Skeletal muscle satellite cell (primary cell): ENCODE data around the gene CSRNP3.
A peak's percentile ranks its signal among the peaks of the same experiment; 100 is the strongest.

ENCODE experiments used
- H3K27me3 ChIP-seq: 2 replicates; pipeline ENCODE4 v1.7.0; 2013; ENCODE audit warnings: low read length; ENCODE audit not compliant: control insufficient read depth, insufficient read depth
- H3K36me3 ChIP-seq: 2 replicates; pipeline ENCODE4 v1.7.0; 2013; ENCODE audit warnings: mild to moderate bottlenecking, control low read depth, low read length; ENCODE audit not compliant: insufficient read depth
- H3K4me1 ChIP-seq: 2 replicates; pipeline ENCODE4 v1.7.0; 2013; ENCODE audit warnings: low read length; ENCODE audit not compliant: control insufficient read depth, insufficient read depth
- H3K4me2 ChIP-seq: 2 replicates; pipeline ENCODE4 v1.7.0; 2013; ENCODE audit warnings: mild to moderate bottlenecking, low read length
- H3K4me3 ChIP-seq: 2 replicates; pipeline ENCODE4 v1.7.0; 2013; ENCODE audit warnings: low read length
- H3K9ac ChIP-seq: 2 replicates; pipeline ENCODE4 v1.7.0; 2013; ENCODE audit warnings: mild to moderate bottlenecking, low read depth, low read length, moderate library complexity
- H3K9me3 ChIP-seq: replicated peaks from 2 replicates; pipeline ENCODE4 v1.7.0; 2013; ENCODE audit warnings: mild to moderate bottlenecking, control low read depth, low read length

CSRNP3 gene

GRCh38 chr2:165596788-165597187, 127.3 kb downstream of the CSRNP3 start:
- Histone ChIP-seq H3K9ac (no peak overlapping the region), H3K4me3 (no peak overlapping the region)

DNA sequence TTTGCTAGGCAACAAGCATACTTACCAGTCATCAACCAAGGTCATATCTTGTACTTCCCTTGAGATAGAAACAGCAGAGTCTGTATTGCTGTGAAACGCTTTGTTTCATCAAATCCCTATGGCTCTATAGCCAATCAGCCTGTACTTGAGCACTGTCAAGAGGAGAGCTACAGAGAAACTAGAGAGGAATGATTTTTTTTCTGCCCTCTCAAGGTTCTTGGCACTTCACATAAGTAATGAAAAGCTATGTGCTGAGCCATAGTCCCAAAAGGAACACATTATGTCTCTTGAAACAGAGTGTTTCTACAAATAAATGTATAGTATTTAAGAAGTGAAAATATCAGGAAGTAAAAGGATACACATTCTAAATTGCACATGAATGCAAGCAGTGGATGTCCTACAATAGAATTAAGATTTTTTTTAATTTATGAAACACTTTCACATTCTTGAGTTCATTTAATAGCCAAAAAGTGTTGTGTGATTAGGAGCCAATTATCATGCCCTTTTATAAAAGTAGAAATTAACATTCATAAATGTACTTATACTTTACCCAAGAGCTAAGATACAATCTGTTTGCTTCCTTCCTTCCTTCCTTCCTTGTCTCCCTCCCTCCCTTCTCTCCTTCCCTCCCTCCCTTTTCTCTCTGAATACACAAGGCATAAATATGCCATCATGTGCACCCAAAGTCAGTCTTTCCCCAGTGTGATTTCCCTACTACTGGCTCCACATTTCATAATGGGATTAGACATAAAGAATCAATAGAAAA, 131.8 kb downstream of the CSRNP3 start:
- H3K4me3 ChIP-seq = no peak overlapping the region
- no peaks in the 10 kb centered on the region for H3K9me3 ChIP-seq
- no peaks in the 10 kb centered on the region for H3K27me3 ChIP-seq
- H3K4me1 ChIP-seq = peaks cover 4% of the 10 kb centered on the region
- no peaks in the 10 kb centered on the region for H3K36me3 ChIP-seq
- H3K9ac ChIP-seq = no peak overlapping the region
- H3K4me2 ChIP-seq = no peak overlapping the region

More at GRCh38 chr2:165596788-165597187, 127.3 kb downstream of the CSRNP3 start:
- no peak overlapping the region for H3K4me2 ChIP-seq
- no peaks in the 10 kb centered on the region for H3K4me1 ChIP-seq
- no peaks in the 10 kb centered on the region for H3K9me3 ChIP-seq
- H3K36me3 ChIP-seq = no peaks in the 10 kb centered on the region
- no peaks in the 10 kb centered on the region for H3K27me3 ChIP-seq

GRCh38 chr2:165601928-165602521, 132.5 kb downstream of the CSRNP3 start:
- H3K9ac ChIP-seq = no peak overlapping the region
- H3K9me3 ChIP-seq = no peaks in the 10 kb centered on the region
- H3K27me3 ChIP-seq = no peaks in the 10 kb centered on the region
- H3K4me1 ChIP-seq = peaks cover 4% of the 10 kb centered on the region
- no peak overlapping the region for H3K4me2 ChIP-seq
- no peaks in the 10 kb centered on the region for H3K36me3 ChIP-seq
- H3K4me3 ChIP-seq = no peak overlapping the region

- no peaks in the 10 kb centered on the region for H3K27me3 ChIP-seq
- no peak overlapping the region for H3K9ac ChIP-seq
Observed at GRCh38 chr2:165609672-165610071, 140.2 kb downstream of the CSRNP3 start.

DNA sequence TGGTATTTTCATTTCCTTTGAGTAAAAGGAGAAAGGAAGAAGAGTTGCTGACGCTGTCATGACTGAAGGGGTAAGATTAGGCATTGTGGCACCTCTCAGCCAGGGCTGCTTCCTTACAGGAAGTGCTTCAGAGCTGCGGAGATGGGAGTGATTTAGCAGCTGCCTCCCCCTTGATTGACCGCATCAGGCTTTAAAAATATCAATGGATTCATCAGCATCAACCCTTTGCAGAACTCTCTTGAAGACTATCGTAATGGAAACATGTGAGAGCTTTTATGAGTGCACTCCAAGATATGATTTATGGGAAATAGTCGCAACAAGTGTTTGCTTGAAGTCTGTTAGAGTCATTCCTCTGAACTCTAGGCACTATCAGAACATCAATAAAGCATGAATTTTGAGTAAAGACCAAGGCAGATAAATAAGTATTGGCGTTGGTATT, 141.1 kb downstream of the CSRNP3 start:
- Histone ChIP-seq H3K9ac (no peak overlapping the region), H3K27me3 (no peaks in the 10 kb centered on the region), H3K9me3 (no peaks in the 10 kb centered on the region), H3K4me2 (no peak overlapping the region), H3K36me3 (no peaks in the 10 kb centered on the region), H3K4me1 (no peaks in the 10 kb centered on the region), H3K4me3 (no peak overlapping the region)

More at GRCh38 chr2:165609672-165610071, 140.2 kb downstream of the CSRNP3 start:
- Histone ChIP-seq H3K4me1 (no peaks in the 10 kb centered on the region), H3K36me3 (no peaks in the 10 kb centered on the region), H3K4me2 (no peak overlapping the region), H3K4me3 (no peak overlapping the region), H3K9me3 (no peaks in the 10 kb centered on the region)

DNA sequence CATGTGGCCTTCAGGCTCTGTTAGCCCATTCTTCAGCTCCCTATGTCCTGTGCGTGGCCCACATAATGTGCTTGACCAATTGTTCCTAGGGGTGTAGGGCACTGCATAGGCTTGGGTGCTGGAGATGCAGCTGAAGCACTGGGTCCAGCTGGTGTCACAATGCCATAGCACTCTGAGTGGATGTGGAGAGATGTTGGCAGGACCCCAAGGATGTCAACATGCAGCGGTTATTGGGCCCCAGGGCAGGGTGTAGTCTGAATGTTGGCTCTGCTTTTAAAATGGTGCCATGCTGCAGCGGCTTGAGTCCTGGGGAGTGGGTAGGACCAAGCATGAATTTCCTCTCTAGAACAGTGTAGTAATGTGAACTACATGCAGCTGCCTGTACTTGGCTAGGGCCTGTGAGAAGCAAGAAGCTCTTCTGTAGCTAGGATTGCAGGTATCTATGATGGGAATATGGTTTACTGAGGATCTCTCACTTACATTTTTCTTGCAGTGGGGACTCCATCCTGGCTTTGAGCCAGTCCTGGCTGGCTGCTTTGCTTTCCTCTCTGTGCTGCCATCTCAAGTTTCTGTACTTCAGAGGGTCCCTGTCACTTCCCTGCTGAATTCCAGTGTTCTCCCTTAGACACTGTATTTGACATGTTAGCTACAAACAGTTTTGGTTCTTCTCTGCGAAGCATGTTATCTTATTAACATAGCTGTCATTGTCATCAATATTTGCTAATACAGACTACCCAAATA, 148.4 kb downstream of the CSRNP3 start:
- Histone ChIP-seq H3K27me3 (no peaks in the 10 kb centered on the region), H3K4me3 (no peak overlapping the region), H3K4me2 (no peak overlapping the region), H3K9ac (no peak overlapping the region), H3K4me1 (peaks cover 22% of the 10 kb centered on the region), H3K36me3 (no peaks in the 10 kb centered on the region), H3K9me3 (no peaks in the 10 kb centered on the region)

DNA sequence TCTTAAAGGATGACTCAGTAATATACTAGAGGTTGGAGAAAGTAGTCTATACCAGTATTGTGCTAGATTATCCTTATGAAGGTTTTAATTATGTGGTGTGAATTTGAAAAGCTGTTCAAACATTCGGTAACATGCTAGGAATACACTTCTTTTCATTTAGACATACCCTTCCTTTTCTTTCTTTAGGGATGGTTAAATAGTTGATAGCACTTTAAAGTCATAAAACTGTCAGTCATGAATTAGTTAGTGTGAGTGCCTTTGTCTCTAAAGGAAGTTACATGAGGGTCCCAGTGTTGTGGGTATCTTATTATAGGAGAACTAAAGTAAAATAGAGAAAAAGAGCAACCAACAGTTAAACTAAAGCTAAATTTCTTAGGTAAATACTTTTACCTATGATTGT, 149.3 kb downstream of the CSRNP3 start:
- Histone ChIP-seq H3K4me2 (no peak overlapping the region), H3K9me3 (no peaks in the 10 kb centered on the region), H3K36me3 (no peaks in the 10 kb centered on the region), H3K9ac (no peak overlapping the region), H3K27me3 (no peaks in the 10 kb centered on the region), H3K4me1 (peaks cover 22% of the 10 kb centered on the region), H3K4me3 (no peak overlapping the region)

DNA sequence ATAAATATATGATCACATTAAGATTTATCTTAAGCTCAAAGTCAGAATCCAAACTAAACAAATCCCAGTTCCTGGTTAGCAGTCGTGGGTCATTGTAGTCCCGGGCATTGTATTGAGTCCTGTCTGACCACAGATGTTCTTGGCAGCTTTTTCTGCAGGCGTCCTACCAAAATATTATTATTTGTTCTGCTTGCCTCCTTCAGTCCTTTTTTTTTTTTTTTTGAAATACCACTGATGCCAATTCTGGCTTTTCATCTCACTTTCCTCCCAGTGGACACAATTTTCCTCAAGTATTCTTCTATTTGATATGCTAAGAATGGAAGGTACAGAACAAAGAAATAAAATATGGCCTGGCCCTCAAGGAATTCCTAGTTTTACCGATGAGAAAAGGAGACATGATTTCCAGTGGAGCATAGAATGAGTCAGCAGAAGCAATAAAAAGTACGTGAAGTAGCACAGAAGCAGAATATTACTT, 151.6 kb downstream of the CSRNP3 start:
- Histone ChIP-seq H3K9me3 (no peaks in the 10 kb centered on the region), H3K9ac (no peak overlapping the region), H3K36me3 (no peaks in the 10 kb centered on the region), H3K4me2 (peak overlapping the region; percentile 61), H3K4me3 (no peak overlapping the region), H3K4me1 (peaks cover 22% of the 10 kb centered on the region), H3K27me3 (no peaks in the 10 kb centered on the region)

GRCh38 chr2:165623161-165623560, 153.7 kb downstream of the CSRNP3 start:
- H3K9ac ChIP-seq = no peak overlapping the region
- peaks cover 22% of the 10 kb centered on the region for H3K4me1 ChIP-seq
- no peaks in the 10 kb centered on the region for H3K27me3 ChIP-seq
- no peak overlapping the region for H3K4me3 ChIP-seq
- H3K9me3 ChIP-seq = no peaks in the 10 kb centered on the region
- H3K4me2 ChIP-seq = no peak overlapping the region
- H3K36me3 ChIP-seq = no peaks in the 10 kb centered on the region

DNA sequence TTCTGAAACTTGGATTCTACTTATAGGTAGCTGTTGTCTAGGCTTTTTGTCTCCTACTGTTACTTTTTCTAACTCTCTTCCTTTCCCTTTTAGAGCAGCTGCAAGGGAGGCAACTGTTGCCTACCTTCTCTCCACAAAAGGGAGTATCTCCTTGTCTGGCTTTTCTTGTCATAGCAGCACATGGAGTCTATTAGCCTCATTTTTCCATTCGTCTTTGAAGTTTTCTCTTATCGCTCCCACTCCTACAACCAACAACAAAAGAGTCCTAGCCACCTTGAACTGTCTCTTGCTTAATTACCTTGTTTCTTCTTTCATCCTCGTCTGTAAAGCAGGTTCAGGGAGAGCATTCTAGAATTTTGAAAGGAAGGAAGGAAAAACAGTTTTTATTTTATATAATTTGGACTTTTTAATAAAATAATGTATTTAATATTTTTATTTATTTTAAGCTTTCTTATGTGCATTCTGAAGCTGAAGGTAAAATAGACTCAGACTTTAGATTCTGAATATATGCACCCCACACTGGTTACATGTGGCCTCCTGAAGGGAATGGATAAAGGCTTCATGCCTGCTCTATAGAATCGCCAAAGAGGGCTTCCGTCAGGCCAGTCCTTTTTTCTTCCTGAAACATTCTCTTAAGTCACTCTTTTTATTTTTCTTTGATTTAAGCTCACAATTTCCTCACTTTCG, 154.4 kb downstream of the CSRNP3 start:
- H3K9me3 ChIP-seq = no peaks in the 10 kb centered on the region
- H3K27me3 ChIP-seq = no peaks in the 10 kb centered on the region
- peaks cover 22% of the 10 kb centered on the region for H3K4me1 ChIP-seq
- H3K36me3 ChIP-seq = no peaks in the 10 kb centered on the region
- no peak overlapping the region for H3K4me3 ChIP-seq
- no peak overlapping the region for H3K9ac ChIP-seq
- H3K4me2 ChIP-seq = no peak overlapping the region

GRCh38 chr2:165624470-165624800, 154.9 kb downstream of the CSRNP3 start:
- Histone ChIP-seq H3K27me3 (no peaks in the 10 kb centered on the region), H3K36me3 (no peaks in the 10 kb centered on the region), H3K9ac (no peak overlapping the region), H3K4me2 (no peak overlapping the region), H3K9me3 (no peaks in the 10 kb centered on the region), H3K4me1 (peaks cover 22% of the 10 kb centered on the region), H3K4me3 (no peak overlapping the region)
